ENCODE results near the gene MT1E.

The MT1E gene

DNA sequence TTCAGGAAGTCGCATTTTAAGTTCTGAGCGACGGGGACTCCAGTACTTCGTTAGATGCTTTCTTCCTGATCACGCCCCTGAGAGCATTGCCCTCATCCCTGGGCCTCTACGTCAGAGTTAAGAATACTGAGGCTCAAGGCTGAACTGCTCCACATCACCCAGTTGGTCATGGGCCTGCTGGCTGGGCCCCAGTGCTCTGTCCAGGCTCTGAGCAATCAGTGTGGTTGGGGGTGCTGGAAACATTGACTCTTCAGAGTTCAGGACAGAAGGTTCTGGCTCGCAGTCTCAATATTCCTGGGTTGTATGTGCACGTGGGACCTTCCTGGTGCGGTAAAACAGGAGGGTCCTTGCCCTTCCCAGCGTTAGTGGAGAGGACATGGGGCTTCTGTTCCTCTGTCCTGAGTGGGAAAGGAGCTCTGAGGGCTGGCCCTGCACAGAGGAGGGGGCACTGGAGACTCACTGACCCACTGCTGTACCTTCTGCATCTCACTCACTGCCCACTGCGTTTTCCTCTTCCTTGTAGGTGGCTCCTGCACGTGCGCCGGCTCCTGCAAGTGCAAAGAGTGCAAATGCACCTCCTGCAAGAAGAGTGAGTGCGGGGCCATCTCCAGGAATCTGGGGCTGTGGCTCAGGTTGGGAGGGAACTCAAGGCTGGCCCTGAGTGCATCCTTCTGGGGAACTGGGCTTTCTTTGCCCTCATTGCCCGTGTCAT lies 518 bp downstream of the MT1E start:
- no peak overlapping the region for H3K27ac ChIP-seq (ENCODE audit: low read length)
- peak overlapping the region; percentile 71 for H3K4me2 ChIP-seq (ENCODE audit: low read length)
- no peaks in the 10 kb centered on the region for H4K20me1 ChIP-seq (ENCODE audit: insufficient read depth, low read length)
- peak overlapping the region; percentile 58; the same call in 1 of the 2 replicates for H2AFZ ChIP-seq (ENCODE audit: low read depth, low read length)
- TF ChIP-seq, protein P1, sequence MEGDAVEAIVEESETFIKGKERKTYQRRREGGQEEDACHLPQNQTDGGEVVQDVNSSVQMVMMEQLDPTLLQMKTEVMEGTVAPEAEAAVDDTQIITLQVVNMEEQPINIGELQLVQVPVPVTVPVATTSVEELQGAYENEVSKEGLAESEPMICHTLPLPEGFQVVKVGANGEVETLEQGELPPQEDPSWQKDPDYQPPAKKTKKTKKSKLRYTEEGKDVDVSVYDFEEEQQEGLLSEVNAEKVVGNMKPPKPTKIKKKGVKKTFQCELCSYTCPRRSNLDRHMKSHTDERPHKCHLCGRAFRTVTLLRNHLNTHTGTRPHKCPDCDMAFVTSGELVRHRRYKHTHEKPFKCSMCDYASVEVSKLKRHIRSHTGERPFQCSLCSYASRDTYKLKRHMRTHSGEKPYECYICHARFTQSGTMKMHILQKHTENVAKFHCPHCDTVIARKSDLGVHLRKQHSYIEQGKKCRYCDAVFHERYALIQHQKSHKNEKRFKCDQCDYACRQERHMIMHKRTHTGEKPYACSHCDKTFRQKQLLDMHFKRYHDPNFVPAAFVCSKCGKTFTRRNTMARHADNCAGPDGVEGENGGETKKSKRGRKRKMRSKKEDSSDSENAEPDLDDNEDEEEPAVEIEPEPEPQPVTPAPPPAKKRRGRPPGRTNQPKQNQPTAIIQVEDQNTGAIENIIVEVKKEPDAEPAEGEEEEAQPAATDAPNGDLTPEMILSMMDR (IDR thresholded peaks at IDR 0.05; ENCODE audit: low read depth, low read length) = no peak
- no peak for TF ChIP-seq EZH2phosphoT487 (IDR thresholded peaks at IDR 0.05; ENCODE audit: low read depth)
- H3K27me3 ChIP-seq (ENCODE audit: low read depth, low read length) = peaks cover 12% of the 10 kb centered on the region
- H3K9ac ChIP-seq (ENCODE audit: low read length) = peak overlapping the region; percentile 53
- no peaks in the 10 kb centered on the region for H3K36me3 ChIP-seq (replicated peaks; ENCODE audit: low read depth, low read length)
- H3K9me3 ChIP-seq (ENCODE audit: insufficient read depth, low read length) = no peaks in the 10 kb centered on the region
- peak overlapping the region; percentile 80 for H3K4me3 ChIP-seq (ENCODE audit: low read length)
- H3K4me1 ChIP-seq (ENCODE audit: low read length) = peaks cover 24% of the 10 kb centered on the region
- H3K79me2 ChIP-seq (ENCODE audit: low read length) = no peaks in the 10 kb centered on the region

DNA sequence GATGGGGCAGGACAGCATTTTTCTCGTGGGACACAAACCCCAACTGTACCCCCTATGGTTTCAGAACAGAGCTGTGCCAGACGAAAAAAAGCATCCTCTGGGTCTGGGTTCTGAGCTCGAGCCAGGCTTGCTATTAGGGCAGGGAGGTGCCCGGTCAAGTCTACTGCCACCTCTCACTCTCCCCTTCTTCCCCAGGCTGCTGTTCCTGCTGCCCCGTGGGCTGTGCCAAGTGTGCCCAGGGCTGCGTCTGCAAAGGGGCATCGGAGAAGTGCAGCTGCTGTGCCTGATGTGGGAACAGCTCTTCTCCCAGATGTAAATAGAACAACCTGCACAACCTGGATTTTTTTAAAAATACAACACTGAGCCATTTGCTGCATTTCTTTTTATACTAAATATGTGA lies 1.1 kb downstream of the MT1E start:
- H3K4me1 ChIP-seq (ENCODE audit: low read length) = peaks cover 24% of the 10 kb centered on the region
- H3K4me3 ChIP-seq (ENCODE audit: low read length) = no peak overlapping the region
- no peaks in the 10 kb centered on the region for H3K9me3 ChIP-seq (ENCODE audit: insufficient read depth, low read length)
- H3K9ac ChIP-seq (ENCODE audit: low read length) = no peak overlapping the region
- peaks cover 12% of the 10 kb centered on the region for H3K27me3 ChIP-seq (ENCODE audit: low read depth, low read length)
- no peaks in the 10 kb centered on the region for H3K79me2 ChIP-seq (ENCODE audit: low read length)
- H4K20me1 ChIP-seq (ENCODE audit: insufficient read depth, low read length) = no peaks in the 10 kb centered on the region
- no peak overlapping the region for H3K4me2 ChIP-seq (ENCODE audit: low read length)
- no peaks in the 10 kb centered on the region for H3K36me3 ChIP-seq (replicated peaks; ENCODE audit: low read depth, low read length)
- H3K27ac ChIP-seq (ENCODE audit: low read length) = no peak overlapping the region
- TF ChIP-seq EZH2phosphoT487 (IDR thresholded peaks at IDR 0.05; ENCODE audit: low read depth) = no peak
- TF ChIP-seq, protein P1 (IDR thresholded peaks at IDR 0.05; ENCODE audit: low read depth, low read length) = no peak
- H2AFZ ChIP-seq (ENCODE audit: low read depth, low read length) = no peak overlapping the region

DNA sequence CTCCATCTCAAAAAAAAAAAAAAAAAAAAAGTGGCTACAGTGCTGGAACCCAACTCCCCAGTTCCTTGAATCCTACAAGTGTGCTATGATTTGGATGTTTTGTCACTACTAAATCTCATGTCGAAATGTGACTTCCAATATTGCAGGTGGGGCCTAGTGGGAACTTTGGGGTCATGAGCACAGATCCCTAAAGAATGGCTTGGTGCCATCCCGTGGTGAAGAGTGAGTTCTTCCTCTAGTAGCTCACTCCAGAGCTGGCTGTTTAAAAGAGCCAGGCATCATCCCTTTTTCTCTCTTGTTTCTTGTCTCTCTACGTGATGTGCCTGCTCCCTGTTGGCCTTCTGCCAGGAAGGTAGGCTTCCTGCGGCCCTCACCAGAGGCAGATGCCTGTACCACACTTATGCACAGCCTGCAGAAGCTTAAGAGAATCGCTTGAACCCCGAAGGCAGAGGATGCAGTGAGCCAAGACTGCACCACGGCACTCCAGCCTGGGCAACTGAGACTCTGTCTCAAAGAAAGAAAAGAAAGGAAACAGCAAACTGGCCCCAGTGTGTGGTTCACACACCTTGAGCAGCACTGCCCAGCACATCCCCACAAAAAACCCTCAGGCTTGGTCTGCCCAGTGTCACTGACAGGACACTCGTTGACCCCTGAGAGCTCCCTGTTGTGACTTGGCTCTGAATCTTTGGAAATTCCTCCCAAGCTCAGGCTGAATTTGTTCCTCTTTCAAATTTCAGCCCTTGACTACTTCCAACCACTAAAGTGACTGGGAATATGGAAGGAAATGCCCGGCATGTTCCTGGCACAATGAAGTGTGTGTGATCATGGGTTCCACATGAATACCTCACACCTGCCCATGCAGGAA lies 3.1 kb downstream of the MT1E start:
- no peaks in the 10 kb centered on the region for H3K9me3 ChIP-seq (ENCODE audit: insufficient read depth, low read length)
- no peak overlapping the region for H3K4me3 ChIP-seq (ENCODE audit: low read length)
- peaks cover 24% of the 10 kb centered on the region for H3K4me1 ChIP-seq (ENCODE audit: low read length)
- TF ChIP-seq, protein P1 (IDR thresholded peaks at IDR 0.05; ENCODE audit: low read depth, low read length) = no peak
- no peak for TF ChIP-seq EZH2phosphoT487 (IDR thresholded peaks at IDR 0.05; ENCODE audit: low read depth)
- H3K4me2 ChIP-seq (ENCODE audit: low read length) = peak overlapping the region; percentile 67; the same call in 1 of the 2 replicates
- H2AFZ ChIP-seq (ENCODE audit: low read depth, low read length) = no peak overlapping the region
- no peaks in the 10 kb centered on the region for H4K20me1 ChIP-seq (ENCODE audit: insufficient read depth, low read length)
- H3K79me2 ChIP-seq (ENCODE audit: low read length) = no peaks in the 10 kb centered on the region
- H3K36me3 ChIP-seq (replicated peaks; ENCODE audit: low read depth, low read length) = no peaks in the 10 kb centered on the region
- H3K27me3 ChIP-seq (ENCODE audit: low read depth, low read length) = peaks cover 16% of the 10 kb centered on the region
- H3K9ac ChIP-seq (ENCODE audit: low read length) = no peak overlapping the region
- H3K27ac ChIP-seq (ENCODE audit: low read length) = no peak overlapping the region

- Histone ChIP-seq H3K4me3 (ENCODE audit: low read length) (no peak overlapping the region), H2AFZ (ENCODE audit: low read depth, low read length) (no peak overlapping the region), H3K27me3 (ENCODE audit: low read depth, low read length) (peaks cover 24% of the 10 kb centered on the region), H4K20me1 (ENCODE audit: insufficient read depth, low read length) (no peaks in the 10 kb centered on the region), H3K79me2 (ENCODE audit: low read length) (no peaks in the 10 kb centered on the region), H3K9me3 (ENCODE audit: insufficient read depth, low read length) (no peaks in the 10 kb centered on the region), H3K27ac (ENCODE audit: low read length) (0 out of 2 replicates have a peak overlapping the region, but pooled peaks have one; percentile 30), H3K4me1 (ENCODE audit: low read length) (peaks cover 24% of the 10 kb centered on the region), H3K9ac (ENCODE audit: low read length) (no peak overlapping the region), H3K36me3 (replicated peaks; ENCODE audit: low read depth, low read length) (no peaks in the 10 kb centered on the region), H3K4me2 (ENCODE audit: low read length) (peak overlapping the region; percentile 67)
- TF ChIP-seq, protein P1 (IDR thresholded peaks at IDR 0.05; ENCODE audit: low read depth, low read length) = no peak
- no peak for TF ChIP-seq EZH2phosphoT487 (IDR thresholded peaks at IDR 0.05; ENCODE audit: low read depth)
Measured at GRCh38 chr16:56629531-56629930, 4.0 kb downstream of the MT1E start.
